ENCODE measurements around the gene CHMP4A. TPM values are rescaled to one million over a fixed set of nuclear protein-coding genes. Genes with fewer than 3 reads are reported as not detected.

Gene CHMP4A
- total and polyA plus RNA-seq, 11 donors, result 20.2 to 72.8 (median 34.5) TPM

GRCh38 chr14:24165785-24166184 is 47.5 kb downstream of the CHMP4A start:
- WGBS, 4 donors, result 85 to 96% (median 95%) methylated on average over 5 of the region's 5 CpGs

DNA sequence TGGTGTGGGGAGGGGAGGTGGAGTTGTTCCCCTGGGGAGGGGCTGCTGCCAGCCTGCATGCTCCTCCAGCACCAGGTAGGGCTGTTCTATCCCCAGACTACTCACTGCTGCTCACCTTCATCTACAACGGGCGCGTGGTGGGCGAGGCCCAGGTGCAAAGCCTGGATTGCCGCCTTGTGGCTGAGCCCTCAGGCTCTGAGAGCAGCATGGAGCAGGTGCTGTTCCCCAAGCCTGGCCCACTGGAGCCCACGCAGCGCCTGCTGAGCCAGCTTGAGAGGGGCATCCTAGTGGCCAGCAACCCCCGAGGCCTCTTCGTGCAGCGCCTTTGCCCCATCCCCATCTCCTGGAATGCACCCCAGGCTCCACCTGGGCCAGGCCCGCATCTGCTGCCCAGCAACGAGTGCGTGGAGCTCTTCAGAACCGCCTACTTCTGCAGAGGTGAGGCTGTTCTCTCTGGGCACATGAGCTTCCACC is 48.7 kb downstream of the CHMP4A start:
- intact Hi-C loops (cut with DNase I), result loop anchor here in 3 of 10 donors (5.0 to 10.0 kb wide), 3 partner anchors 57 to 150 kb away; no protein-coding TSS in a partner anchor
- Histone ChIP-seq H3K4me1 (peaks cover 0 to 74% (median 22%) of the 10 kb centered on the region in 12 donors), H3K36me3 (peaks cover 2 to 91% (median 79%) of the 10 kb centered on the region in 9 donors), H3K27ac (no peak overlapping the region), H3K4me3 (no peak overlapping the region), H3K27me3 (no peaks in the 10 kb centered on the region), H3K9me3 (no peaks in the 10 kb centered on the region)
- no peak for ATAC-seq
- DNase-seq, result peak in 2 of 5 donors; percentile 27 to 52
- no peak for TF ChIP-seq POLR2A (IDR thresholded peaks at IDR 0.05)
- TF ChIP-seq, protein P1, sequence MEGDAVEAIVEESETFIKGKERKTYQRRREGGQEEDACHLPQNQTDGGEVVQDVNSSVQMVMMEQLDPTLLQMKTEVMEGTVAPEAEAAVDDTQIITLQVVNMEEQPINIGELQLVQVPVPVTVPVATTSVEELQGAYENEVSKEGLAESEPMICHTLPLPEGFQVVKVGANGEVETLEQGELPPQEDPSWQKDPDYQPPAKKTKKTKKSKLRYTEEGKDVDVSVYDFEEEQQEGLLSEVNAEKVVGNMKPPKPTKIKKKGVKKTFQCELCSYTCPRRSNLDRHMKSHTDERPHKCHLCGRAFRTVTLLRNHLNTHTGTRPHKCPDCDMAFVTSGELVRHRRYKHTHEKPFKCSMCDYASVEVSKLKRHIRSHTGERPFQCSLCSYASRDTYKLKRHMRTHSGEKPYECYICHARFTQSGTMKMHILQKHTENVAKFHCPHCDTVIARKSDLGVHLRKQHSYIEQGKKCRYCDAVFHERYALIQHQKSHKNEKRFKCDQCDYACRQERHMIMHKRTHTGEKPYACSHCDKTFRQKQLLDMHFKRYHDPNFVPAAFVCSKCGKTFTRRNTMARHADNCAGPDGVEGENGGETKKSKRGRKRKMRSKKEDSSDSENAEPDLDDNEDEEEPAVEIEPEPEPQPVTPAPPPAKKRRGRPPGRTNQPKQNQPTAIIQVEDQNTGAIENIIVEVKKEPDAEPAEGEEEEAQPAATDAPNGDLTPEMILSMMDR (IDR thresholded peaks at IDR 0.05), result no peak
- WGBS, 4 donors, result 82 to 96% (median 95%) methylated on average over 5 to 14 of the region's 14 CpGs

More at GRCh38 chr14:24165785-24166184, 47.5 kb downstream of the CHMP4A start:
- no peak for TF ChIP-seq POLR2A (IDR thresholded peaks at IDR 0.05)
- TF ChIP-seq, protein P1 (IDR thresholded peaks at IDR 0.05), result no peak
- no peaks in the 10 kb centered on the region for H3K27me3 ChIP-seq
- peaks cover 0 to 72% (median 18%) of the 10 kb centered on the region in 12 donors for H3K4me1 ChIP-seq
- ATAC-seq (no peak), DNase-seq (no peak)
- no peaks in the 10 kb centered on the region for H3K9me3 ChIP-seq
- intact Hi-C loops (cut with DNase I), result loop anchor here in 1 of 10 donors (10.0 kb wide), 1 partner anchor 151 kb away; no protein-coding TSS in a partner anchor
- peaks cover 2 to 88% (median 79%) of the 10 kb centered on the region in 9 donors for H3K36me3 ChIP-seq
- no peak overlapping the region for H3K4me3 ChIP-seq
- no peak overlapping the region for H3K27ac ChIP-seq

DNA sequence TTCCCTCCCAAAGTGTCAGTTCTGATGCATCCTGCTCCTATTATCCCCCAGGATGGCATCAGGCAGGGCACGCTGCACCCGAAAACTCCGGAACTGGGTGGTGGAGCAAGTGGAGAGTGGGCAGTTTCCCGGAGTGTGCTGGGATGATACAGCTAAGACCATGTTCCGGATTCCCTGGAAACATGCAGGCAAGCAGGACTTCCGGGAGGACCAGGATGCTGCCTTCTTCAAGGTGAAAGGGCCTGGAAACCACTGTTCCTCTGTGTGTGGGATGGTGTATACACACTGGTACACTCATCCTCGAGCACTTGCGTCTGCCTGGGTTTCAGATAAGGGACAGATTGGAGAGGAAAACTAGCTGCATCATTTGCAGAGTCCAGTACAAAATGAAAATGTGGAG is 51.2 kb downstream of the CHMP4A start:
- peak in 2 of 5 donors; percentile 18 to 42 for DNase-seq
- no peak for TF ChIP-seq POLR2A (IDR thresholded peaks at IDR 0.05)
- TF ChIP-seq, protein P1 (IDR thresholded peaks at IDR 0.05), result no peak
- intact Hi-C loops (cut with DNase I), result loop anchor here in 3 of 10 donors (5.0 to 10.0 kb wide), 3 partner anchors 55 to 147 kb away; no protein-coding TSS in a partner anchor
- Histone ChIP-seq H3K4me1 (peaks cover 0 to 64% (median 22%) of the 10 kb centered on the region in 12 donors), H3K9me3 (no peaks in the 10 kb centered on the region), H3K4me3 (peak overlapping the region; percentile 36 to 85 (median 72)), H3K27ac (peak overlapping the region; percentile 82 to 100 (median 97)), H3K36me3 (peaks cover 5 to 90% (median 76%) of the 10 kb centered on the region in 9 donors), H3K27me3 (no peaks in the 10 kb centered on the region)
- peak in 2 of 4 donors; percentile 5 to 11 for ATAC-seq
- WGBS, 4 donors, result 33 to 47% (median 38%) methylated on average over 8 of the region's 8 CpGs
